ENCODE data around the gene COL4A2.
A peak's percentile ranks its signal among the peaks of the same experiment; 100 is the strongest.

COL4A2 gene

GRCh38 chr13:110263404-110263803 is 43.7 kb upstream of the COL4A2 start:
- Histone ChIP-seq H3K4me3 (no peak overlapping the region), H3K27ac (no peak overlapping the region), H3K9me3 (replicated peaks in 1 of 11) (peaks cover 0 to 11% (median 6%) of the 10 kb centered on the region in 11 experiments; a peak in 9 of 22 replicates), H3K27me3 (no peaks in the 10 kb centered on the region), H3K4me2 (no peak overlapping the region), H4K20me1 (no peaks in the 10 kb centered on the region), H3K36me3 (no peaks in the 10 kb centered on the region), H3K9ac (no peak overlapping the region), H3K4me1 (peaks cover 28 to 50% (median 39%) of the 10 kb centered on the region in 10 experiments)
- no peak for TF ChIP-seq Cebpa-rat (IDR thresholded peaks at IDR 0.05)

- Histone ChIP-seq H3K27ac (no peak overlapping the region), H3K4me1 (peaks cover 24 to 47% (median 37%) of the 10 kb centered on the region in 10 experiments), H3K4me3 (no peak overlapping the region), H3K36me3 (no peaks in the 10 kb centered on the region), H3K4me2 (no peak overlapping the region), H4K20me1 (no peaks in the 10 kb centered on the region), H3K9ac (no peak overlapping the region), H3K9me3 (replicated peaks in 1 of 11) (peaks cover 0 to 11% (median 5%) of the 10 kb centered on the region in 11 experiments; a peak in 9 of 22 replicates), H3K27me3 (no peaks in the 10 kb centered on the region)
- TF ChIP-seq Cebpa-rat (IDR thresholded peaks at IDR 0.05): no peak
Measured at GRCh38 chr13:110263888-110264287, 43.2 kb upstream of the COL4A2 start.

- Histone ChIP-seq H3K27ac (no peak overlapping the region), H3K9ac (no peak overlapping the region), H4K20me1 (no peaks in the 10 kb centered on the region), H3K9me3 (replicated peaks in 1 of 11) (peaks cover 0 to 9% (median 5%) of the 10 kb centered on the region in 11 experiments; a peak in 9 of 22 replicates), H3K27me3 (no peaks in the 10 kb centered on the region), H3K4me1 (peaks cover 15 to 39% (median 28%) of the 10 kb centered on the region in 10 experiments), H3K4me2 (peak overlapping the region in 4 of 11 experiments; percentile 11 to 27 (median 16); a peak in 3 of 22 replicates), H3K36me3 (no peaks in the 10 kb centered on the region), H3K4me3 (no peak overlapping the region)
- TF ChIP-seq Cebpa-rat (IDR thresholded peaks at IDR 0.05): no peak
Measured at GRCh38 chr13:110264685-110265275, 42.3 kb upstream of the COL4A2 start.

GRCh38 chr13:110265341-110265681 is 41.8 kb upstream of the COL4A2 start:
- Histone ChIP-seq H3K27ac (no peak overlapping the region), H3K36me3 (no peaks in the 10 kb centered on the region), H4K20me1 (no peaks in the 10 kb centered on the region), H3K4me3 (no peak overlapping the region), H3K9ac (no peak overlapping the region), H3K27me3 (no peaks in the 10 kb centered on the region), H3K4me1 (peaks cover 14 to 34% (median 24%) of the 10 kb centered on the region in 10 experiments), H3K9me3 (replicated peaks in 1 of 11) (peaks cover 0 to 4% (median 1%) of the 10 kb centered on the region in 11 experiments; a peak in 8 of 22 replicates), H3K4me2 (peak overlapping the region in 5 of 11 experiments; percentile 9 to 27 (median 18); a peak in 4 of 22 replicates)
- no peak for TF ChIP-seq Cebpa-rat (IDR thresholded peaks at IDR 0.05)

GRCh38 chr13:110265682-110266430 is 41.2 kb upstream of the COL4A2 start:
- no peak overlapping the region for H3K27ac ChIP-seq
- H3K9ac ChIP-seq: no peak overlapping the region
- TF ChIP-seq Cebpa-rat (IDR thresholded peaks at IDR 0.05): no peak
- peaks cover 13 to 29% (median 21%) of the 10 kb centered on the region in 10 experiments for H3K4me1 ChIP-seq
- H4K20me1 ChIP-seq: no peaks in the 10 kb centered on the region
- H3K4me2 ChIP-seq: peak overlapping the region in 5 of 11 experiments; percentile 9 to 27 (median 18); a peak in 4 of 22 replicates
- H3K4me3 ChIP-seq: no peak overlapping the region
- H3K36me3 ChIP-seq: no peaks in the 10 kb centered on the region
- no peaks in the 10 kb centered on the region for H3K9me3 ChIP-seq (replicated peaks in 1 of 11)
- H3K27me3 ChIP-seq: no peaks in the 10 kb centered on the region

GRCh38 chr13:110266431-110266809 is 40.7 kb upstream of the COL4A2 start:
- no peak overlapping the region for H3K27ac ChIP-seq
- H3K9me3 ChIP-seq (replicated peaks in 1 of 11): no peaks in the 10 kb centered on the region
- no peaks in the 10 kb centered on the region for H4K20me1 ChIP-seq
- no peak overlapping the region for H3K4me2 ChIP-seq
- H3K27me3 ChIP-seq: no peaks in the 10 kb centered on the region
- H3K4me1 ChIP-seq: peaks cover 7 to 23% (median 15%) of the 10 kb centered on the region in 10 experiments; a peak in 18 of 20 replicates
- H3K36me3 ChIP-seq: no peaks in the 10 kb centered on the region
- H3K4me3 ChIP-seq: no peak overlapping the region
- TF ChIP-seq Cebpa-rat (IDR thresholded peaks at IDR 0.05): no peak
- H3K9ac ChIP-seq: no peak overlapping the region

GRCh38 chr13:110266983-110267382 is 40.1 kb upstream of the COL4A2 start:
- Histone ChIP-seq H3K4me3 (no peak overlapping the region), H3K27ac (no peak overlapping the region), H3K4me1 (peaks cover 3 to 18% (median 10%) of the 10 kb centered on the region in 10 experiments; a peak in 14 of 20 replicates), H3K4me2 (no peak overlapping the region), H4K20me1 (no peaks in the 10 kb centered on the region), H3K27me3 (no peaks in the 10 kb centered on the region), H3K9ac (no peak overlapping the region), H3K36me3 (no peaks in the 10 kb centered on the region), H3K9me3 (replicated peaks in 1 of 11) (no peaks in the 10 kb centered on the region)
- TF ChIP-seq Cebpa-rat (IDR thresholded peaks at IDR 0.05): no peak

GRCh38 chr13:110268061-110268460 is 39.0 kb upstream of the COL4A2 start:
- no peaks in the 10 kb centered on the region for H4K20me1 ChIP-seq
- H3K9ac ChIP-seq: no peak overlapping the region
- H3K36me3 ChIP-seq: no peaks in the 10 kb centered on the region
- no peak for TF ChIP-seq Cebpa-rat (IDR thresholded peaks at IDR 0.05)
- H3K4me3 ChIP-seq: no peak overlapping the region
- peaks cover 0 to 10% (median 3%) of the 10 kb centered on the region in 10 experiments; a peak in 4 of 20 replicates for H3K4me1 ChIP-seq
- H3K27me3 ChIP-seq: no peaks in the 10 kb centered on the region
- H3K4me2 ChIP-seq: no peak overlapping the region
- no peaks in the 10 kb centered on the region for H3K9me3 ChIP-seq (replicated peaks in 1 of 11)
- no peak overlapping the region for H3K27ac ChIP-seq

GRCh38 chr13:110268576-110269185 is 38.4 kb upstream of the COL4A2 start:
- no peaks in the 10 kb centered on the region for H3K9me3 ChIP-seq (replicated peaks in 1 of 11)
- H3K9ac ChIP-seq: no peak overlapping the region
- no peak overlapping the region for H3K4me2 ChIP-seq
- no peak overlapping the region for H3K27ac ChIP-seq
- no peaks in the 10 kb centered on the region for H3K36me3 ChIP-seq
- no peak for TF ChIP-seq Cebpa-rat (IDR thresholded peaks at IDR 0.05)
- H3K4me1 ChIP-seq: peaks cover 0 to 10% (median 3%) of the 10 kb centered on the region in 10 experiments; a peak in 4 of 20 replicates
- H3K4me3 ChIP-seq: no peak overlapping the region
- H3K27me3 ChIP-seq: no peaks in the 10 kb centered on the region
- no peaks in the 10 kb centered on the region for H4K20me1 ChIP-seq
